Measurements from ENCODE around the gene HCN4. TPM values are rescaled to one million over a fixed set of nuclear protein-coding genes. Genes with fewer than 3 reads are reported as not detected.
"Not testable (repeated sequence)": the region's sequence is repeated elsewhere in the genome, so short reads cannot be mapped to it uniquely, and the experiment has no call there.

Gene HCN4
- not detected for total RNA-seq

DNA sequence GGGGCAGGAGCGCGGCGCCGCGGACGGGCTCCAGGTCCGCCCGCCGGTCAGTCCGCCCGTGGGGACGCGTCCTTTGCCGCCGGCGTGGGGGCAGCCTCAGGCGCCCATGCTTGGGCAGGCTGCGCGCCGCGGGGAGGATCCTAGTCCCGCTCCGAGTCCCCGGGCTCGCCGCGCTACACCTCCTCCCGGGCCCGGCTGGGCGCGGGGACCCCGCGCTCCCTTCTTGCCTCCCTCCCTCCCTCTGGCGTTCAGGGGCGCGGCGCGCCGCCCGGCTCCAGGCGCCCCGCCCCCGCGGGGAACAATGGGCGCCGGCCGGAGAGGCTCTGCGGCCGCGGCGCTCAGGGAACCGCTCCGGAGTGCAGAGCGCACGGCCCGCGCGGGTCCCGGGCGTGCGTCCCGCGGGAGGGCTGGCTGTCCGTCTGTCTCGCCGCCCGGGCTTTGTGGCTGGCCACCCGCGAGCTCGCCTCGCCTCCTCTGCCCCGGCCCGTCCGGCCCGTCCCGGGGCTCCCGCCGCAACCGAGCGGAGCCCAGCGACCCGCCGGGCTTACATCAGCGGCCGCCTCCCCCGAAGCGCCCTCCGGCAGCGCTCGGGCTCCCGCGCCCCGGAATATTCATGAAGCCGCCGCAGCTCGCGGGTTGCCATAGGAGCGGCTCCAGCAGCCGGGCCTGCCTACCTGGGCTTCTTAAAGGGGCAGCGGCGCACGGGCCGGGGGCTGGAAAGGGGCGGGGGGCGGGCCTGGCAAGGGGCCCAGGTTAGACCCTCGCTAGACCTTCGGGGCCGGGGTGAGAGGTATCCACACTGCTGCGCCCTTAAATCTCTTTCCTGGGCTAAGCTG is at the start of gene HCN4:
Gene HCN4, minus strand, starts transcription at position 658 of the 836 bp plus-strand sequence. CDS start 688 bp downstream, outside the sequence.
- H3K27ac Mint-ChIP-seq: no peak within 1 kb of the TSS
- peaks cover 41 to 45% of the 10 kb centered on the region in 2 donors for H3K27me3 Mint-ChIP-seq
- no peaks in the 10 kb centered on the region for H3K9me3 Mint-ChIP-seq
- no peaks in the 10 kb centered on the region for H3K36me3 Mint-ChIP-seq
- no peak within 1 kb of the TSS for H3K4me3 Mint-ChIP-seq
- ATAC-seq (no peak), DNase-seq (ENCODE audit: low spot score) (no peak)
- no peaks in the 10 kb centered on the region for H3K4me1 Mint-ChIP-seq (ENCODE audit: low read depth in 2 of 2)

DNA sequence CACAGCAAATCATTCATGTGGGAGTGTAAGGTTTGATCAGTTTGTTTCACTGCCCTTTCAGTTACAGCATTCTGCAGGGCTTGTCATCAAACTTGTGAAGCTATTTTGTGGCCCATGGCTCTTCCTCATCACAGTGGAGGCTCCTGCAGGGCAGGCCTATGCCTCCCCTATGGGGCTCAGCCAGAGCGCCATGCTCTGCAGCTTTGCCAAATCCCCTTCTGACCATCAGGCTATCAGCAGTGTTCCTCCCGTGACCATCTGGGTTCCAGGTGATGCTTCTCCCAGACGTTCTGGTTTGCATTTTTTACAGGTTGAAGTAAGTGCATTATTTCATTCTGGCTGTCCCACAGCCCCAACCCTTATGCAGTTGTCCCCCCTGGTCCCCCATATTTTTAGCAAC is 46.1 kb upstream of the HCN4 start:
- H3K9me3 Mint-ChIP-seq: no peaks in the 10 kb centered on the region
- DNase-seq (ENCODE audit: low spot score) (no peak), ATAC-seq (no peak)
- no peaks in the 10 kb centered on the region for H3K4me1 Mint-ChIP-seq (ENCODE audit: low read depth in 2 of 2)
- H3K4me3 Mint-ChIP-seq: no peak overlapping the region
- no peak overlapping the region for H3K27ac Mint-ChIP-seq
- peaks cover 14 to 16% of the 10 kb centered on the region in 2 donors for H3K27me3 Mint-ChIP-seq
- no peaks in the 10 kb centered on the region for H3K36me3 Mint-ChIP-seq

GRCh38 chr15:73403171-73403570 is 34.4 kb upstream of the HCN4 start:
- no peak for ATAC-seq
- peaks cover 8 to 21% of the 10 kb centered on the region in 2 donors for H3K27me3 Mint-ChIP-seq
- no peak overlapping the region for H3K27ac Mint-ChIP-seq
- H3K9me3 Mint-ChIP-seq: no peaks in the 10 kb centered on the region
- H3K36me3 Mint-ChIP-seq: no peaks in the 10 kb centered on the region
- no peak for DNase-seq (ENCODE audit: low spot score)
- no peak overlapping the region for H3K4me3 Mint-ChIP-seq
- H3K4me1 Mint-ChIP-seq (ENCODE audit: low read depth in 2 of 2): no peaks in the 10 kb centered on the region

GRCh38 chr15:73400222-73400621 is 31.5 kb upstream of the HCN4 start:
- not testable (repeated sequence) for H3K27ac Mint-ChIP-seq; H3K4me1 Mint-ChIP-seq (ENCODE audit: low read depth in 2 of 2); H3K9me3 Mint-ChIP-seq; H3K36me3 Mint-ChIP-seq; DNase-seq (ENCODE audit: low spot score); ATAC-seq; H3K4me3 Mint-ChIP-seq
- peaks cover 0 to 11% of the 10 kb centered on the region in 2 donors for H3K27me3 Mint-ChIP-seq

GRCh38 chr15:73398861-73399260 is 30.1 kb upstream of the HCN4 start:
- DNase-seq (ENCODE audit: low spot score) (no peak), ATAC-seq (no peak)
- Mint-ChIP-seq H3K4me1 (ENCODE audit: low read depth in 2 of 2) (no peaks in the 10 kb centered on the region), H3K9me3 (no peaks in the 10 kb centered on the region), H3K4me3 (no peak overlapping the region), H3K27me3 (peaks cover 0 to 8% of the 10 kb centered on the region in 2 donors), H3K36me3 (no peaks in the 10 kb centered on the region), H3K27ac (no peak overlapping the region)

DNA sequence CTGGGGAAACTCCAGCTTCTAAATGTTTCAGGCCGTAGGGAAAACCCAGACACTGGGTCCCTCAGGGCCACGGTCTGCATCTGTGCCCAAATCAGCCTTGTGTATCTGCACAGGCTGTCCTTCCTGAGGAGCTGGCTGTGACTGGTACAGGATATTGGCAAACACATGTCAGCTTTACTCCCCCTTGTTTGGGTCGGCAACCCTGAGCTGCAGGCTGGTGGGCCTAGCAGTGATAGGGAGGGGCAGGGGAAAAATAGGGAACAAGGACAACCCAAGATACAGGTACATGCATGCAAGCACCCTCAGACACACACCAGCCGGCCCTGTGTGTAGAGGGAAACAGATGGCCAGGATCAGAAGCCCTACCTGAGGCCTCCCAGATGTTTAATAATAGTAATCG is 28.7 kb upstream of the HCN4 start:
- peaks cover under 1 to 9% of the 10 kb centered on the region in 2 donors for H3K27me3 Mint-ChIP-seq
- H3K4me1 Mint-ChIP-seq (ENCODE audit: low read depth in 2 of 2): no peaks in the 10 kb centered on the region
- DNase-seq (ENCODE audit: low spot score) (no peak), ATAC-seq (no peak)
- no peak overlapping the region for H3K27ac Mint-ChIP-seq
- H3K4me3 Mint-ChIP-seq: no peak overlapping the region
- H3K9me3 Mint-ChIP-seq: no peaks in the 10 kb centered on the region
- H3K36me3 Mint-ChIP-seq: no peaks in the 10 kb centered on the region

DNA sequence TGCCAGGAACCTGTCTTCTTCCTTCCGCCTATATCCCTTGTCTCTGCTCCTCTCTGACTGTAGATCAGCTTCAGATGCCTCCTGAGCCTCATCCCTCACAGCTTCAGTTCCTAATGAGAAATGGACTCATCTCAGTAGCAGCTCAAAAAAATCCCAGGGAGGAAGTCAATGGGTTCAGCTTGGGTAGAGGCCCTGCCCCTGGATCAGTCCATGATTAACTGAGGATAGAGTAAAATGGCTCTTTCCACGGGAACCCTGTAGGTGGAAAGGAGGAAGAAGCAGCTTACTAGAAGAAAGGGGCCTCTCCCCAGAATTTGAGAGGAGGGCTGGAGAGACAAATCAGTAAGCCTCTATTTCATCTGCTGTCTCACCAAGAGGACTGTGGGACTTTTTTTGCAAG is 26.9 kb upstream of the HCN4 start:
- Mint-ChIP-seq H3K27me3 (peaks cover 10 to 14% of the 10 kb centered on the region in 2 donors), H3K27ac (no peak overlapping the region), H3K4me3 (no peak overlapping the region), H3K36me3 (no peaks in the 10 kb centered on the region), H3K9me3 (no peaks in the 10 kb centered on the region), H3K4me1 (ENCODE audit: low read depth in 2 of 2) (no peaks in the 10 kb centered on the region)
- DNase-seq (ENCODE audit: low spot score): no peak
- ATAC-seq: no peak

GRCh38 chr15:73394782-73395181 is 26.0 kb upstream of the HCN4 start:
- no peaks in the 10 kb centered on the region for H3K36me3 Mint-ChIP-seq
- ATAC-seq: peak in 1 of 2 donors; percentile 3
- no peaks in the 10 kb centered on the region for H3K4me1 Mint-ChIP-seq (ENCODE audit: low read depth in 2 of 2)
- H3K27me3 Mint-ChIP-seq: peaks cover 10 to 14% of the 10 kb centered on the region in 2 donors
- H3K27ac Mint-ChIP-seq: no peak overlapping the region
- no peaks in the 10 kb centered on the region for H3K9me3 Mint-ChIP-seq
- no peak for DNase-seq (ENCODE audit: low spot score)
- no peak overlapping the region for H3K4me3 Mint-ChIP-seq

- H3K36me3 Mint-ChIP-seq: no peaks in the 10 kb centered on the region
- H3K4me3 Mint-ChIP-seq: no peak overlapping the region
- H3K4me1 Mint-ChIP-seq (ENCODE audit: low read depth in 2 of 2): no peaks in the 10 kb centered on the region
- H3K9me3 Mint-ChIP-seq: no peaks in the 10 kb centered on the region
- no peak for DNase-seq (ENCODE audit: low spot score)
- H3K27me3 Mint-ChIP-seq: peaks cover 10% of the 10 kb centered on the region in 2 donors
- H3K27ac Mint-ChIP-seq: no peak overlapping the region
- no peak for ATAC-seq
Measured at GRCh38 chr15:73393336-73393735, 24.6 kb upstream of the HCN4 start.

DNA sequence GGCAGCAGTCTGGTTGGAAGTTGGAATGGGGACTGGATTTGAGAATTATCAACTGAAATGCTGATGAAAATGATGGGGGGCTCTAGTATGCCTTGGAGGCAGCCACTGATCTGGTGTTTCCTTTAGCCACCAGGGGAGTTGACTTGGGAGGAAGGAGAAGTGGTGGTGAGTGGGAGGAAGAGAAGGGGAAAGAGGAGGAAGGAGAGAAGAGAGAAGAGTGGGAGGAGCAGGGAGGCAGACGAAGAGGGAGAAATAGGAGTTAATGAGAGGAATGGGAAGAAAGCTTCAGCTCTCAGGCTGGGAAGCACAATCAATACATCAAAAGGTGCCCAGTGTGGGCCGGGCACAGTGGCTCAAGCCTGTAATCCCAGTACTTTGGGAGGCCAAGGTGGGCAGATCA is 23.3 kb upstream of the HCN4 start:
- Mint-ChIP-seq H3K4me1 (ENCODE audit: low read depth in 2 of 2) (no peaks in the 10 kb centered on the region), H3K4me3 (no peak overlapping the region), H3K27me3 (peaks cover 10 to 13% of the 10 kb centered on the region in 2 donors), H3K36me3 (no peaks in the 10 kb centered on the region), H3K9me3 (no peaks in the 10 kb centered on the region), H3K27ac (no peak overlapping the region)
- no peak for ATAC-seq
- DNase-seq (ENCODE audit: low spot score): no peak

DNA sequence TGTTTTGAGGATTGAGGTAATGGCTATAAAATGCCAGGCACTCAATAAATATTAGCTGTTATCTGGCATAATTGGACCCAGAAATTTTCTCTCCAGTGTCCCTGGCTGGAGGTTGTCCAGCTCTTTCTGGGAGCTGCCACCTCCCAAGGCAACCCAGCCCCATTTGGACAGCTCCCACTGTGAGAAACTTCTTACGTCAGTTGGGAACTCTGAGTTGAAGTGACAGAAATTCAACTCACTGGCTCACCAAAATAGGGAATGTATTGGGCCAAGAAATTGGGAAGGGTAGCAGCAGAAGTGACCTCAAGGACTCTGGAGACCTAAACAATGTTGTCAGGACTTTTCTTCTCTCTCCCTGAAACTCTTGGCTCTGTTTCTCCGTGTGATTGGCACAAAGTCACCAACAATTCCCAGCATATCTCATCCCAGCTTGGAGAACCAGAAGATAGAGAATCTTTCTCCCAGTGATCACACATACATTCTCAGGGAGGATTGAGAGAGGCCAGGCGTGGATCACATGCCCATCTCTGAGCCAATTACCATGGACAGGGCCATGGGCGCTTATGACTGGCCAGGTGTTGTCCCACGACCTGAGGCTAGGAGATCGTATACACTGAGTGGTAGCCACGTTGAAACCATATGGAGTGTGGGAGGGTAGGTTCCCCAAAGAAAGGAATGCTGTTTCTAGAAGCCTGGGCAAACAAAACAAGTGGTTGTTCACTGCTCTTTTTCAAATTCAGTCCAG is 22.5 kb upstream of the HCN4 start:
- ATAC-seq (no peak), DNase-seq (ENCODE audit: low spot score) (no peak)
- H3K27me3 Mint-ChIP-seq: peaks cover 10 to 13% of the 10 kb centered on the region in 2 donors
- no peaks in the 10 kb centered on the region for H3K4me1 Mint-ChIP-seq (ENCODE audit: low read depth in 2 of 2)
- no peaks in the 10 kb centered on the region for H3K9me3 Mint-ChIP-seq
- no peaks in the 10 kb centered on the region for H3K36me3 Mint-ChIP-seq
- H3K4me3 Mint-ChIP-seq: no peak overlapping the region
- no peak overlapping the region for H3K27ac Mint-ChIP-seq

GRCh38 chr15:73389971-73390544 is 21.3 kb upstream of the HCN4 start:
- DNase-seq (ENCODE audit: low spot score): no peak
- H3K27ac Mint-ChIP-seq: no peak overlapping the region
- H3K4me3 Mint-ChIP-seq: no peak overlapping the region
- no peaks in the 10 kb centered on the region for H3K9me3 Mint-ChIP-seq
- H3K4me1 Mint-ChIP-seq (ENCODE audit: low read depth in 2 of 2): no peaks in the 10 kb centered on the region
- ATAC-seq: no peak
- peaks cover 20 to 22% of the 10 kb centered on the region in 2 donors for H3K27me3 Mint-ChIP-seq
- H3K36me3 Mint-ChIP-seq: no peaks in the 10 kb centered on the region

DNA sequence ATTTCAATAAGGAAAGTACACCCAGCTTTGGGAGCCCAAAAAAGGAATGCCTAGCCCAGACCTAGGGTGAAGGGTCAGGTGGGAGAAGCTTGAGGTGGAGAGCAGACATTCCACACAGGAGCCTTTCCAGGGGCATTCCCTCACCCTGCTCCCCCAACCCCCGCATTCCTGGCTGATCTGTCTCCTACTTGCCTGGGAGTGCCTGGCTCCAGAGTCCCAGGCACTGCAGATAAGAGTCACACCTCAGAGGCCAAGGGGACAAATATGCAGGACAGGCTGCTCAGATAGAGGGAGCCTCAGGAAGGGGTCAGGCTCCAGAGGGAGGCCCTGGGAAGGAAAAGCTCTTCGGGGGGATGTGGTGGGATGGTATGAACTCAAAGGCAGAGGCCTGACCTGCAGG is 20.8 kb upstream of the HCN4 start:
- Mint-ChIP-seq H3K27ac (no peak overlapping the region), H3K4me3 (no peak overlapping the region), H3K4me1 (ENCODE audit: low read depth in 2 of 2) (no peaks in the 10 kb centered on the region), H3K9me3 (no peaks in the 10 kb centered on the region), H3K27me3 (peaks cover 24 to 25% of the 10 kb centered on the region in 2 donors), H3K36me3 (no peaks in the 10 kb centered on the region)
- ATAC-seq: no peak
- DNase-seq (ENCODE audit: low spot score): no peak

DNA sequence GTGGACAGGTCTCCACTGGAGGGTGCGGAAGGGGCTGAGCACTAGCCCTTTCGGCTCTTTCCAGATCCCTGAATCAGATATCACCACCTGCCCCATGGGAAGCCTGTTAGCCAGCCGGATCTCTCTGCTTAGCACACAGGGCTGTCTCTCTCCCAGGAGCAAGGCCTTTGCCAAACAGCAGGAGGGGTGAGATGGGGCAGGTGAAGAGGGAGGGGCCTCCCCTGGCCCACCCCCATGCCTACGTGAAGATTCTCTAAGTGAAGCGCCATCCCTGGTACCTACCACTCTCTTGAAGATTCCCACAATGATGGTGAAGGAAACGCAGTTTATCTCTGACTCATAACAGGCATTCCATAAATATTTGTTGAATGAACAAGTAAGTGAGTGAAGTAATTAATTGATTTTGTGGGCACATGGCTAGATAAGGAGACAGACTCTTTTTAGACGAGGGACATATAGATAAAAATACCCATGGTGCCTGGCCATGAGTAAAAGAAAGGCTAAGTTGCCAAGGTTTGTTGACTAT is 19.6 kb upstream of the HCN4 start:
- ATAC-seq: no peak
- no peaks in the 10 kb centered on the region for H3K9me3 Mint-ChIP-seq
- peaks cover 28 to 30% of the 10 kb centered on the region in 2 donors for H3K27me3 Mint-ChIP-seq
- no peak for DNase-seq (ENCODE audit: low spot score)
- H3K27ac Mint-ChIP-seq: no peak overlapping the region
- H3K36me3 Mint-ChIP-seq: no peaks in the 10 kb centered on the region
- no peak overlapping the region for H3K4me3 Mint-ChIP-seq
- H3K4me1 Mint-ChIP-seq (ENCODE audit: low read depth in 2 of 2): no peaks in the 10 kb centered on the region
